Small intestine (tissue), 7 donors: ENCODE measurements around the gene LMAN1L. TPM values are rescaled to one million over a fixed set of nuclear protein-coding genes. Genes with fewer than 3 reads are reported as not detected.

ENCODE experiments used
- DNase-seq, 2 donors: peaks; one replicate each; pipeline versions ENCODE4 v3.0.0 to v3.0.0-alpha.2; 2013
- FAIRE-seq: peaks from 2 replicates; lab custom pipeline; 2012; peaks lifted over from hg19 to GRCh38; lab: Jason Lieb, UNC
- H3K27ac ChIP-seq, 3 donors: one replicate each; pipeline ENCODE4 v1.5.1; 2013; ENCODE audit warnings: low read length in 2 of 3, mild to moderate bottlenecking in 2 of 3, control low read depth in 1 of 3, inconsistent platforms in 1 of 3, low read depth in 1 of 3, moderate library complexity in 1 of 3
- H3K27me3 ChIP-seq, 3 donors: one replicate each; pipeline ENCODE4 v1.6.1; 2013; ENCODE audit warnings: low read length in 3 of 3, inconsistent platforms in 1 of 3; ENCODE audit not compliant: control insufficient read depth in 3 of 3, insufficient read depth in 3 of 3
- H3K36me3 ChIP-seq, 3 donors: one replicate each; pipeline ENCODE4 v1.6.1; 2013; ENCODE audit warnings: low read length in 3 of 3, inconsistent platforms in 1 of 3, low read depth in 1 of 3, mild to moderate bottlenecking in 1 of 3, moderate library complexity in 1 of 3; ENCODE audit not compliant: control insufficient read depth in 3 of 3, insufficient read depth in 2 of 3
- H3K4me1 ChIP-seq, 3 donors: one replicate each; pipeline ENCODE4 v1.6.1; 2013; ENCODE audit warnings: low read length in 2 of 3, inconsistent platforms in 1 of 3, low read depth in 1 of 3, mild to moderate bottlenecking in 1 of 3, moderate library complexity in 1 of 3; ENCODE audit not compliant: control insufficient read depth in 3 of 3, insufficient read depth in 2 of 3
- H3K4me3 ChIP-seq, 3 donors: one replicate each; pipeline ENCODE4 v1.5.1; 2013; ENCODE audit warnings: low read length in 3 of 3, control low read depth in 1 of 3, inconsistent platforms in 1 of 3, low read depth in 1 of 3, mild to moderate bottlenecking in 1 of 3, moderate library complexity in 1 of 3
- H3K9me3 ChIP-seq, 2 donors: one replicate each; pipeline ENCODE4 v1.6.1; 2013; ENCODE audit warnings: low read depth in 1 of 2, low read length in 1 of 2; ENCODE audit not compliant: control insufficient read depth in 2 of 2, insufficient read depth in 1 of 2
- WGBS, 3 donors: extraction: QIAGEN DNeasy Blood & Tissue Kit; methylation state at CpG; one replicate each; pipeline ENCODE4 v1.1.7; 2013; 5-methylcytosine and 5-hydroxymethylcytosine counted together
- polyA plus RNA-seq, 4 donors: library from polyadenylated mRNA; stranded (reverse) in 3 of 4; unstranded in 1 of 4; fragments of 200-250 nt in 3 of 4; fragments of 120-200 nt in 1 of 4; gene quantifications; one replicate each; pipeline versions ENCODE4 v1.2.1 to v1.2.3, GENCODE V29; 2013
- donor health status: healthy with polysubstance abuse.
- donor health status: control.
- donor health status: control.
- donor health status: Bipolar disorder and iron deficiency.
- donor health status: healthy.

LMAN1L gene
- polyA plus RNA-seq, 4 donors: 0.46 TPM; not detected in 3

DNA sequence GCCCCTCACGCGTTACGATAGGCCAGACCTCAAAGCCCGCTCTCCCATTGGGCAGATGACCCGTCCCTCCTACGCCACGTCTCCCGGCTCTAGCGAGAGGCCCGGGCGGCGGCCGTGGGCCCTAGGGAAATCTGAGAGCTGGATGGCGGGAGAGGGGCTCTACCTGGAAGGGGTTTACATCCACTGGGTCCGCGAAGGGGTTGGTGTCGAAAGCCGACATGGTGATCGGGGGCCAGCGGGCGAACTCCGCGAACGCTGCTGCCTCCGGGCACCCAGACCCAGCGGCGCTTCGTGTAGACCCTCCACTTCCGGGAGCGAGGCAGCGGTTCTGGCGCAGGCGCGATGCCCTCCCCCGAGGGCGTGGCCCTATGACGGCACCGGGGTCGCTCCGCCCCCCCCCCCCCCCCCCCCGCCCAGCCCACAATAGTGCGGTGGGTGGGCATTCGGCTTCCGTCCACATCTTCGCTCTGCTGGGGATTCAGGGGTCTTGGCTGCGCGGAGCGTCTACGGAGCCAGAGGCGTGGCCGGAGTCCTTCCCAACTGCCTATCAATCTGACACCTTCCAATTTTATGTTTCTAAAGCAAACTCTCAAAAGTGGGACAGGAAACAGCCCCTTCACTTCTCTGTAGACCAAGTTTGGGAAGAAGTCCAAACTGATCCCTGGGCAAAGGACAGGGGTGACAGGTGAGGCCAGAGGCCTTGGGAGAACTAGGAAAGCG is 60.6 kb downstream of the LMAN1L start, which contains the start of gene SCAMP2:
Gene SCAMP2 (minus strand): TSS at position 330 of the 720 bp plus-strand sequence. CDS start 110 bp downstream, at position 220.
- no peak for FAIRE-seq
- Histone ChIP-seq H3K4me1 (peaks cover 8 to 38% (median 14%) of the 10 kb centered on the region in 3 donors), H3K27me3 (no peaks in the 10 kb centered on the region), H3K36me3 (peaks cover 0 to 13% (median 0%) of the 10 kb centered on the region in 3 donors), H3K4me3 (peak within 1 kb of the TSS; percentile 72 to 74 (median 74)), H3K9me3 (no peaks in the 10 kb centered on the region), H3K27ac (peak within 1 kb of the TSS; percentile 90 to 96 (median 93))
- 0 to 1% (median 1%) methylated on average over 33 to 50 of the region's 52 CpGs for WGBS, 3 donors
- peak; percentile 98 for DNase-seq

GRCh38 chr15:74873756-74874424 is 61.3 kb downstream of the LMAN1L start:
- H3K9me3 ChIP-seq: no peaks in the 10 kb centered on the region
- H3K4me1 ChIP-seq: peaks cover 4 to 32% (median 7%) of the 10 kb centered on the region in 3 donors
- FAIRE-seq (no peak), DNase-seq (no peak)
- H3K4me3 ChIP-seq: peak overlapping the region; percentile 35 to 74 (median 72)
- H3K27ac ChIP-seq: peak overlapping the region; percentile 12 to 96 (median 90)
- 25 to 39% (median 36%) methylated on average over 15 to 16 of the region's 16 CpGs for WGBS, 3 donors
- H3K36me3 ChIP-seq: peaks cover 0 to 9% (median 0%) of the 10 kb centered on the region in 3 donors
- no peaks in the 10 kb centered on the region for H3K27me3 ChIP-seq

Other genes starting within 250 kb of the LMAN1L start
- gene CLK3, start 197.0 kb upstream of the LMAN1L start, polyA plus RNA-seq: 10 to 100 TPM; 47.8 to 84.5 (median 67.0) TPM
- 10 to 100 TPM; 13.5 to 29.2 (median 21.2) TPM for gene EDC3, start 116.8 kb upstream of the LMAN1L start, polyA plus RNA-seq
- gene CYP1A1, start 87.3 kb upstream of the LMAN1L start, polyA plus RNA-seq: 10 to 100 TPM in 1 of 4 donors, under 1 TPM in 2, not detected in 1; 0.04 to 13.2 (median 0.66) TPM
- gene CYP1A2, start 64.0 kb upstream of the LMAN1L start, polyA plus RNA-seq: not detected
- 10 to 100 TPM; 39.4 to 76.8 (median 53.2) TPM for gene CSK, start 30.8 kb upstream of the LMAN1L start, polyA plus RNA-seq
- gene CPLX3, start 13.8 kb downstream of the LMAN1L start, polyA plus RNA-seq: 1 to 10 TPM in 1 of 4 donors, not detected in 3; 1.1 TPM
- gene ULK3, start 30.3 kb downstream of the LMAN1L start, polyA plus RNA-seq: 100 to 1,000 TPM in 1 of 4 donors, 10 to 100 TPM in 3; 38.2 to 111 (median 81.1) TPM
- gene SCAMP2, start 60.5 kb downstream of the LMAN1L start, polyA plus RNA-seq: 100 to 1,000 TPM in 1 of 4 donors, 10 to 100 TPM in 3; 52.3 to 128 (median 75.7) TPM
- 10 to 100 TPM; 41.1 to 88.3 (median 69.1) TPM for gene MPI, start 77.2 kb downstream of the LMAN1L start, polyA plus RNA-seq
- gene FAM219B, start 94.0 kb downstream of the LMAN1L start, polyA plus RNA-seq: 10 to 100 TPM; 12.7 to 41.3 (median 21.6) TPM
- gene COX5A, start 125.2 kb downstream of the LMAN1L start, polyA plus RNA-seq: 100 to 1,000 TPM; 231 to 931 (median 808) TPM
- 10 to 100 TPM in 3 of 4 donors, 1 to 10 TPM in 1; 5.5 to 22.2 (median 14.9) TPM for gene RPP25, start 143.9 kb downstream of the LMAN1L start, polyA plus RNA-seq
- 10 to 100 TPM; 22.8 to 78.1 (median 56.8) TPM for gene SCAMP5, start 182.7 kb downstream of the LMAN1L start, polyA plus RNA-seq
- 10 to 100 TPM; 11.4 to 29.4 (median 17.7) TPM for gene PPCDC, start 210.8 kb downstream of the LMAN1L start, polyA plus RNA-seq